Caco-2 (cell line): ENCODE results near the gene FAM3D. TPM values are rescaled to one million over a fixed set of nuclear protein-coding genes. Genes with fewer than 3 reads are reported as not detected.
"Not testable (repeated sequence)": the region's sequence is repeated elsewhere in the genome, so short reads cannot be mapped to it uniquely, and the experiment has no call there.

ENCODE experiments used
- BruUV-seq: library from RNA; stranded (reverse); fragments of 400-500 nt; replicated peaks from 2 replicates; lab custom pipeline; 2021; lab: Mats Ljungman, UMichigan
- CTCF ChIA-PET: fragments of 300-600 bp; sonication (Branson Sonifier 250); formaldehyde crosslinking; loops from one replicate; lab custom pipeline; 2022; ENCODE audit warnings: antibody characterized with exemption; lab: Charles Lee
- POLR2A ChIA-PET: fragments of 300-600 bp; sonication (Branson Sonifier 250); formaldehyde crosslinking; loops from one replicate; lab custom pipeline; 2022; ENCODE audit warnings: antibody characterized with exemption; lab: Charles Lee
- DNase-seq, 2 experiments: peaks; one replicate each; pipeline versions ENCODE4 v3.0.0 to v3.0.0-alpha.2; 2020 to 2022
- H3K27me3 ChIP-seq: replicated peaks from 2 replicates; pipeline ENCODE4 v1.6.0; 2011; ENCODE audit warnings: low read length; ENCODE audit not compliant: control insufficient read depth, insufficient read depth
- H3K36me3 ChIP-seq: 2 replicates; pipeline ENCODE4 v1.5.1; 2011; ENCODE audit warnings: low read length; ENCODE audit not compliant: control insufficient read depth, insufficient read depth
- H3K4me1 ChIP-seq: fragments of 250-450 bp; sonication (Bioruptor Pico); 2 replicates; pipeline ENCODE4 v1.5.1; 2020; ENCODE audit warnings: mild to moderate bottlenecking
- H3K4me3 ChIP-seq: 2 replicates; pipeline ENCODE4 v1.5.1; 2011; ENCODE audit warnings: low read depth, mild to moderate bottlenecking, control low read depth, low read length
- H3K9me3 ChIP-seq: fragments of 250-450 bp; sonication (Bioruptor Pico); 2 replicates; pipeline ENCODE4 v1.5.1; 2020; ENCODE audit warnings: mild to moderate bottlenecking, moderate library complexity
- H3K27ac Mint-ChIP-seq: one replicate; pipeline ENCODE4 v1.8.0; 2022; ENCODE audit warnings: mixed read lengths; ENCODE audit not compliant: unreplicated experiment
- H3K27me3 Mint-ChIP-seq: one replicate; pipeline ENCODE4 v1.8.0; 2022; ENCODE audit warnings: mixed read lengths; ENCODE audit not compliant: insufficient read depth, unreplicated experiment
- H3K36me3 Mint-ChIP-seq: one replicate; pipeline ENCODE4 v1.8.0; 2022; ENCODE audit warnings: mild to moderate bottlenecking, mixed read lengths; ENCODE audit not compliant: insufficient read depth, unreplicated experiment
- H3K4me1 Mint-ChIP-seq: one replicate; pipeline ENCODE4 v1.8.0; 2022; ENCODE audit warnings: low read depth, mixed read lengths; ENCODE audit not compliant: unreplicated experiment
- H3K4me3 Mint-ChIP-seq: one replicate; pipeline ENCODE4 v1.8.0; 2022; ENCODE audit warnings: mild to moderate bottlenecking, moderate library complexity, mixed read lengths; ENCODE audit not compliant: unreplicated experiment
- H3K9me3 Mint-ChIP-seq: one replicate; pipeline ENCODE4 v1.8.0; 2022; ENCODE audit warnings: mixed read lengths; ENCODE audit not compliant: unreplicated experiment
- CTCF ChIP-seq, 2 experiments: fragments of 200-600 bp in 1 of 2; IDR thresholded peaks; 1 replicate in 1 of 2; 2 replicates in 1 of 2; pipeline versions ENCODE4 v1.5.1 to v1.8.0; 2011 to 2022; ENCODE audit warnings: antibody characterized with exemption in 1 of 2, control low read depth in 1 of 2, inconsistent platforms in 1 of 2, low read depth in 1 of 2, low read length in 1 of 2, mild to moderate bottlenecking in 1 of 2, moderate library complexity in 1 of 2; ENCODE audit not compliant: insufficient read depth in 1 of 2, severe bottlenecking in 1 of 2, unreplicated experiment in 1 of 2
- intact Hi-C: fragments of 100-400 bp; cut with micrococcal nuclease; formaldehyde crosslinking; loops from one replicate; pipeline ENCODE4 v1.10.0; 2022; ENCODE audit not compliant: unreplicated experiment
- total RNA-seq: library from RNA; stranded (reverse); gene quantifications from 2 replicates; pipeline ENCODE4 v1.2.3, GENCODE V29; 2022

The FAM3D gene
- total RNA-seq, 1 experiment from 2014 or later: not detected

GRCh38 chr3:58704745-58705144, 38.2 kb upstream of the FAM3D start:
- no peaks in the 10 kb centered on the region for H3K36me3 Mint-ChIP-seq
- H3K27me3 Mint-ChIP-seq: no peaks in the 10 kb centered on the region
- ChIA-PET POLR2A (no interaction called here), CTCF (no interaction called here)
- Histone ChIP-seq H3K36me3 (no peaks in the 10 kb centered on the region), H3K27me3 (no peaks in the 10 kb centered on the region), H3K4me1 (no peaks in the 10 kb centered on the region), H3K4me3 (no peak overlapping the region), H3K9me3 (no peaks in the 10 kb centered on the region)
- H3K4me1 Mint-ChIP-seq: no peaks in the 10 kb centered on the region
- TF ChIP-seq CTCF (IDR thresholded peaks at IDR 0.05; ENCODE audit: insufficient read depth in 1 of 2, low read depth in 1 of 2, low read length in 1 of 2, severe bottlenecking in 1 of 2, unreplicated experiment in 1 of 2): no peak
- no peak overlapping the region for H3K27ac Mint-ChIP-seq
- intact Hi-C loops: no loop called here
- no TSS peak for BruUV-seq
- DNase-seq: no peak
- no peak overlapping the region for H3K4me3 Mint-ChIP-seq
- H3K9me3 Mint-ChIP-seq: no peaks in the 10 kb centered on the region

GRCh38 chr3:58704304-58704703, 37.7 kb upstream of the FAM3D start:
- H3K27me3 Mint-ChIP-seq, H3K36me3 ChIP-seq, H3K9me3 Mint-ChIP-seq, H3K4me3 Mint-ChIP-seq, POLR2A ChIA-PET, H3K27me3 ChIP-seq, H3K4me3 ChIP-seq, BruUV-seq, H3K27ac Mint-ChIP-seq, DNase-seq, H3K36me3 Mint-ChIP-seq, H3K4me1 ChIP-seq, H3K9me3 ChIP-seq, CTCF ChIA-PET, H3K4me1 Mint-ChIP-seq, intact Hi-C loops: not testable (repeated sequence)

GRCh38 chr3:58698246-58698645, 31.7 kb upstream of the FAM3D start:
- no TSS peak for BruUV-seq
- Histone ChIP-seq H3K9me3 (peaks cover 11% of the 10 kb centered on the region), H3K36me3 (no peaks in the 10 kb centered on the region), H3K4me3 (no peak overlapping the region), H3K4me1 (no peaks in the 10 kb centered on the region), H3K27me3 (no peaks in the 10 kb centered on the region)
- DNase-seq: no peak
- Mint-ChIP-seq H3K4me1 (no peaks in the 10 kb centered on the region), H3K27me3 (no peaks in the 10 kb centered on the region), H3K36me3 (no peaks in the 10 kb centered on the region), H3K4me3 (no peak overlapping the region), H3K9me3 (peaks cover 28% of the 10 kb centered on the region), H3K27ac (no peak overlapping the region)
- POLR2A ChIA-PET: no interaction called here
- CTCF ChIA-PET: no interaction called here
- TF ChIP-seq CTCF (IDR thresholded peaks at IDR 0.05; ENCODE audit: insufficient read depth in 1 of 2, low read depth in 1 of 2, low read length in 1 of 2, severe bottlenecking in 1 of 2, unreplicated experiment in 1 of 2): no peak
- intact Hi-C loops: no loop called here

GRCh38 chr3:58697561-58697960, 31.0 kb upstream of the FAM3D start:
- H3K27me3 ChIP-seq: no peaks in the 10 kb centered on the region
- POLR2A ChIA-PET: no interaction called here
- BruUV-seq: no TSS peak
- peaks cover 15% of the 10 kb centered on the region for H3K9me3 ChIP-seq
- intact Hi-C loops: no loop called here
- no peak for DNase-seq
- H3K4me1 Mint-ChIP-seq: no peaks in the 10 kb centered on the region
- peaks cover 32% of the 10 kb centered on the region for H3K9me3 Mint-ChIP-seq
- no peak overlapping the region for H3K4me3 Mint-ChIP-seq
- no peak overlapping the region for H3K4me3 ChIP-seq
- TF ChIP-seq CTCF (IDR thresholded peaks at IDR 0.05; ENCODE audit: insufficient read depth in 1 of 2, low read depth in 1 of 2, low read length in 1 of 2, severe bottlenecking in 1 of 2, unreplicated experiment in 1 of 2): no peak
- no peaks in the 10 kb centered on the region for H3K27me3 Mint-ChIP-seq
- H3K36me3 ChIP-seq: no peaks in the 10 kb centered on the region
- no peak overlapping the region for H3K27ac Mint-ChIP-seq
- no peaks in the 10 kb centered on the region for H3K4me1 ChIP-seq
- CTCF ChIA-PET: no interaction called here
- H3K36me3 Mint-ChIP-seq: no peaks in the 10 kb centered on the region

GRCh38 chr3:58696813-58697212, 30.2 kb upstream of the FAM3D start:
- H3K36me3 Mint-ChIP-seq, H3K27me3 ChIP-seq, intact Hi-C loops, H3K4me3 Mint-ChIP-seq, BruUV-seq, H3K4me3 ChIP-seq, H3K27ac Mint-ChIP-seq, DNase-seq, H3K27me3 Mint-ChIP-seq, POLR2A ChIA-PET, H3K4me1 ChIP-seq, H3K36me3 ChIP-seq, CTCF ChIA-PET, H3K4me1 Mint-ChIP-seq: not testable (repeated sequence)
- peaks cover 32% of the 10 kb centered on the region for H3K9me3 Mint-ChIP-seq
- H3K9me3 ChIP-seq: peaks cover 23% of the 10 kb centered on the region
